SK-N-SH treated with all-trans-retinoic acid at 6 μM for 48 hours (cell line): ENCODE data around the gene CUL7.

Experiments used
- ATAC-seq: fragments of 200-7000 bp; cut with Tn5 transposase; 3 replicates; pipeline ENCODE4 v1.9.1; 2020; ENCODE audit warnings: mild to moderate bottlenecking, moderate library complexity
- ARNTL ChIP-seq: fragments of 450-650 bp; formaldehyde crosslinking; IDR thresholded peaks from 2 replicates; pipeline ENCODE4 v1.5.0; 2020; ENCODE audit warnings: low read depth, mild to moderate bottlenecking, moderate library complexity, borderline replicate concordance
- BACH2 ChIP-seq: fragments of 250-450 bp; sonication (Bioruptor Pico); IDR thresholded peaks from 2 replicates; pipeline ENCODE4 v1.9.0; 2021; ENCODE audit warnings: mild to moderate bottlenecking, borderline replicate concordance
- CREB5 ChIP-seq: fragments of 250-450 bp; sonication (Bioruptor Pico); IDR thresholded peaks from 2 replicates; pipeline ENCODE4 v1.5.1; 2020; ENCODE audit warnings: low read depth, mild to moderate bottlenecking, moderate library complexity
- CSDC2 ChIP-seq: fragments of 250-450 bp; sonication (Bioruptor Pico); IDR thresholded peaks from 2 replicates; pipeline ENCODE4 v1.5.0; 2020; ENCODE audit warnings: mild to moderate bottlenecking, moderate library complexity
- CSRNP3 ChIP-seq: fragments of 250-450 bp; sonication (Bioruptor Pico); IDR thresholded peaks from 2 replicates; pipeline ENCODE4 v1.5.1; 2021; ENCODE audit warnings: mild to moderate bottlenecking, moderate library complexity
- ESRRG ChIP-seq: fragments of 250-450 bp; sonication (Bioruptor Pico); IDR thresholded peaks from 2 replicates; pipeline ENCODE4 v1.6.1; 2021; ENCODE audit warnings: mild to moderate bottlenecking
- GLIS3 ChIP-seq: fragments of 250-450 bp; sonication (Bioruptor Pico); IDR thresholded peaks from 2 replicates; pipeline ENCODE4 v1.5.0; 2020; ENCODE audit warnings: mild to moderate bottlenecking, moderate library complexity
- ISL1 ChIP-seq: fragments of 250-450 bp; sonication (Bioruptor Pico); IDR thresholded peaks from 2 replicates; pipeline ENCODE4 v2.1.2; 2022; ENCODE audit warnings: mild to moderate bottlenecking, moderate library complexity
- OSR1 ChIP-seq: fragments of 250-450 bp; sonication (Bioruptor Pico); IDR thresholded peaks from 2 replicates; pipeline ENCODE4 v1.8.0; 2022; ENCODE audit warnings: moderate library complexity, mild to moderate bottlenecking, inconsistent platforms
- PATZ1 ChIP-seq: fragments of 250-450 bp; sonication (Bioruptor Pico); IDR thresholded peaks from 2 replicates; pipeline ENCODE4 v1.8.0; 2020; ENCODE audit warnings: mild to moderate bottlenecking, moderate library complexity, borderline replicate concordance
- POU6F1 ChIP-seq: fragments of 250-450 bp; sonication (Bioruptor Pico); IDR thresholded peaks from 2 replicates; pipeline ENCODE4 v1.8.0; 2021; ENCODE audit warnings: low read depth, mild to moderate bottlenecking, moderate library complexity, borderline replicate concordance
- PPARA ChIP-seq: fragments of 250-450 bp; sonication (Bioruptor Pico); IDR thresholded peaks from 2 replicates; pipeline ENCODE4 v1.5.0; 2020; ENCODE audit warnings: mild to moderate bottlenecking, borderline replicate concordance
- RARB ChIP-seq: fragments of 250-450 bp; sonication (Bioruptor Pico); IDR thresholded peaks from 2 replicates; pipeline ENCODE4 v1.8.0; 2021; ENCODE audit warnings: mild to moderate bottlenecking, moderate library complexity
- SNAI2 ChIP-seq: fragments of 250-450 bp; sonication (Bioruptor Pico); IDR thresholded peaks from 2 replicates; pipeline ENCODE4 v1.5.0; 2020; ENCODE audit warnings: mild to moderate bottlenecking, moderate library complexity
- TCF4 ChIP-seq: fragments of 250-450 bp; sonication (Bioruptor Pico); IDR thresholded peaks from 2 replicates; pipeline ENCODE4 v1.8.0; 2021; ENCODE audit warnings: mild to moderate bottlenecking, moderate library complexity, borderline replicate concordance
- TOX ChIP-seq: fragments of 250-450 bp; sonication (Bioruptor Pico); IDR thresholded peaks from 2 replicates; pipeline ENCODE4 v1.8.0; 2021; ENCODE audit warnings: mild to moderate bottlenecking, moderate library complexity, borderline replicate concordance
- TSHZ2 ChIP-seq: fragments of 250-450 bp; sonication (Bioruptor Pico); IDR thresholded peaks from 2 replicates; pipeline ENCODE4 v1.5.0; 2020; ENCODE audit warnings: mild to moderate bottlenecking, moderate library complexity
- ZC3H10 ChIP-seq: fragments of 250-450 bp; sonication (Bioruptor Pico); IDR thresholded peaks from 2 replicates; pipeline ENCODE4 v1.5.1; 2021; ENCODE audit warnings: mild to moderate bottlenecking, moderate library complexity
- ZFP3 ChIP-seq: fragments of 250-450 bp; sonication (Bioruptor Pico); IDR thresholded peaks from 2 replicates; pipeline ENCODE4 v1.5.0; 2020; ENCODE audit warnings: mild to moderate bottlenecking, moderate library complexity
- ZFP30 ChIP-seq: fragments of 450-650 bp; formaldehyde crosslinking; IDR thresholded peaks from 2 replicates; pipeline ENCODE4 v1.5.0; 2022; ENCODE audit warnings: mild to moderate bottlenecking, moderate library complexity
- ZNF565 ChIP-seq: fragments of 450-650 bp; formaldehyde crosslinking; conservative IDR thresholded peaks from 2 replicates; pipeline ENCODE4 v1.5.0; 2020; ENCODE audit warnings: low read depth, mild to moderate bottlenecking, moderate library complexity
- ZNF70 ChIP-seq: fragments of 450-650 bp; formaldehyde crosslinking; IDR thresholded peaks from 2 replicates; pipeline ENCODE4 v1.5.0; 2020; ENCODE audit warnings: mild to moderate bottlenecking, moderate library complexity
- ZNF8 ChIP-seq: fragments of 450-650 bp; formaldehyde crosslinking; IDR thresholded peaks from 2 replicates; pipeline ENCODE4 v1.5.0; 2020; ENCODE audit warnings: mild to moderate bottlenecking, moderate library complexity

Gene CUL7

GRCh38 chr6:43078691-43079090 is 25.0 kb upstream of the CUL7 start:
- TF ChIP-seq ZNF70: no peak
- no peak for TF ChIP-seq PATZ1 (CRISPR knock-in tag)
- TF ChIP-seq ZFP3 (CRISPR knock-in tag): no peak
- no peak for TF ChIP-seq ZNF565
- TF ChIP-seq ZFP30 (CRISPR knock-in tag): no peak
- no peak for TF ChIP-seq CSRNP3 (CRISPR knock-in tag)
- TF ChIP-seq PPARA: no peak
- no peak for TF ChIP-seq SNAI2 (CRISPR knock-in tag)
- no peak for TF ChIP-seq CREB5 (CRISPR knock-in tag)
- no peak for TF ChIP-seq ZC3H10 (CRISPR knock-in tag)
- no peak for TF ChIP-seq BACH2 (CRISPR knock-in tag)
- no peak for TF ChIP-seq POU6F1 (CRISPR knock-in tag)
- no peak for ATAC-seq

GRCh38 chr6:43077981-43078511 is 24.4 kb upstream of the CUL7 start:
- TF ChIP-seq PATZ1 (CRISPR knock-in tag) (no peak), ZFP30 (CRISPR knock-in tag) (no peak), ISL1 (no peak), ARNTL (CRISPR knock-in tag) (no peak), OSR1 (CRISPR knock-in tag) (no peak), ESRRG (CRISPR knock-in tag) (no peak), TSHZ2 (no peak), CSRNP3 (CRISPR knock-in tag) (no peak), ZNF565 (no peak), SNAI2 (CRISPR knock-in tag) (no peak), ZC3H10 (CRISPR knock-in tag) (no peak), TOX (CRISPR knock-in tag) (no peak), TCF4 (CRISPR knock-in tag) (no peak), GLIS3 (CRISPR knock-in tag) (no peak), CREB5 (CRISPR knock-in tag) (no peak), CSDC2 (CRISPR knock-in tag) (no peak), PPARA (no peak), RARB (CRISPR knock-in tag) (no peak), POU6F1 (CRISPR knock-in tag) (no peak), ZNF8 (CRISPR knock-in tag) (no peak)
- ATAC-seq: no peak; the same call in 2 of the 3 replicates
